Renal cortex interstitium (tissue), 11 donors: ENCODE measurements around the gene UBXN7. TPM values are rescaled to one million over a fixed set of nuclear protein-coding genes. Genes with fewer than 3 reads are reported as not detected.
"Not testable (repeated sequence)": the region's sequence is repeated elsewhere in the genome, so short reads cannot be mapped to it uniquely, and the experiment has no call there.

Source experiments
- DNase-seq, 11 donors: peaks; one replicate each; pipeline ENCODE4 v3.0.0-alpha.2; 2013; ENCODE audit warnings: low read depth in 9 of 11, low spot score in 4 of 11; ENCODE audit errors: extremely low read depth in 1 of 11
- polyA plus RNA-seq, 3 donors: library from polyadenylated mRNA; unstranded; fragments of 120-200 nt; gene quantifications; one replicate each; pipeline ENCODE4 v1.2.1, GENCODE V29; 2013; ENCODE audit not compliant: insufficient read length in 3 of 3

The UBXN7 gene
- polyA plus RNA-seq, 3 donors = 32.7 to 38.7 (median 34.3) TPM

- DNase-seq = not testable (repeated sequence)
Measured at GRCh38 chr3:196385446-196385845, 46.8 kb downstream of the UBXN7 start.

- no peak for DNase-seq
Measured at GRCh38 chr3:196378146-196378841, 53.9 kb downstream of the UBXN7 start.

DNA sequence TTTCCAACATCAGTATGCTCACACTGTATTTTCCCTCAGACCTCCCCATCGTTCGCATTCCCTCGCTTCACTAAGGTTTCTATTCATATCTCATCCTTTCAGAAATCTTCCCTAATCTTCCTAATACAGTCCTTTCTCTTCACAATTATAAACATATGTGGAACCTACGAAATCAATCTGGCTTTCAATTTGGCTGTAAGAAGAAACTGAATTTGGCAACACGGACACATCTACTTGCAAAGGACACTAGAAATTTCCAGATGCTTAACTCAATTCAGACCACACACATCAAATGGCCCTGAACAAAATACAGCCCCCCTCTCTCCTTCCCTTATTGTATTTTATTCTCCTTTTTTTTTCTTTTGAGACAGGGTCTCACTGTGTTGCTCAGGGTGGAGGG lies 54.9 kb downstream of the UBXN7 start:
- DNase-seq = no peak

DNA sequence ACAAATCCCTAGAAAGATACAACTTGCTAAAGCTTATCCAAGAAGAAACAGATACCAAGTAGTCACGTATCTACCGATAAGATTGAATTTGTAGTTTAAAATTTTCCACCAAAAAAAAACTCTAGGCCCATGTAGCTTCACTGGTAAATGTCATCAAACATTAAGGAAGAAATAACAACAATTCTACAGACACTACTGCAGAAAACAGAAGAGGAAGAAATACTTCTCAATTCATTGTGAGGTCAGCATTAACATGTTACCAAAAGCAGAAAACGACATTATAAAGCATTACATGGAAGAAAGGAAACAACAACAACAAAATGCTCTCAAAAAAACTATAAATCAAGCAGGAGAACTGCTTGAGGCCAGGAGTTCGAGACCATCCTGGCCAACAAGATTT lies 66.5 kb downstream of the UBXN7 start:
- no peak for DNase-seq

- no peak for DNase-seq
Measured at GRCh38 chr3:196360586-196360985, 71.6 kb downstream of the UBXN7 start.

- not testable (repeated sequence) for DNase-seq
Measured at GRCh38 chr3:196358540-196358939, 73.7 kb downstream of the UBXN7 start.

GRCh38 chr3:196357905-196358304 lies 74.3 kb downstream of the UBXN7 start:
- no peak for DNase-seq

DNA sequence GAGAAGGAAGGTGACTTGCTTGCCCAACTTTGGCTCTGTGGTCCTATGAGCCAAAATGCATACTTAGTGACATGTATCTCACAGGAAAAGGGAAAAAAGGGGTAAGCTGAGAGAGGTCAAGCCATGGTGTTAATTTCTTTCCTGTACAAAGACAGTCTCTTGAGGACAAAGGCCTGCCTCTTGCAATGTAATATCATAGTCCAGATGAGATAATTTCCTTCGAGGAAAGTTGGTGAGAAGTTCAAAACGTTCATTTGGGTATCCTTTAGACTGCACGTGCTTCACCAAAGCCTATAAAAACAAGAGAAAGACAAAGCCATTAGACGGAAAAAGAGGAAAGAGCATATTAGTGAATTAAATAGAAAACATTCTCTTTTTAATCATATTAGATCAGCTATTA lies 75.7 kb downstream of the UBXN7 start:
- no peak for DNase-seq

- no peak for DNase-seq
Measured at GRCh38 chr3:196355668-196356067, 76.6 kb downstream of the UBXN7 start.

DNA sequence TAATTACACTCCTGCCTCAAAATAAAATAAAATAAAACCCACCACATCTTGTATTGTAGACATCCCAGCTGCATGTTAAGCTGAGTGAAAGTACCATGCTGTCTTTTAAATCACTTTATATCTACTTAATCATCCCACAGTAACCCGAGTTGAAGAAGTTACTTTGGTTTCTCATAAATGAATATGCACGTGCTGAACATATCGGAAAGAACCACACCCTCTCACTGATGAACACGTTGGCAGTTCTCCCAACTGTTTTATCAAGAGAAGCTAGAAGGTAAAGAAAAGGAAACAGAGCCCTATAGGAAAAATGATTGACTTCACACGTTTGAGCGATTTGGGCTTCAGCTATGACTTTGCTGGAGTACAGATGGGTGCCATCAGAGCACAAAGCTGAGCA lies 78.1 kb downstream of the UBXN7 start:
- no peak for DNase-seq

- DNase-seq = no peak
Measured at GRCh38 chr3:196351541-196351940, 80.7 kb downstream of the UBXN7 start.

- no peak for DNase-seq
Measured at GRCh38 chr3:196350067-196350466, 82.2 kb downstream of the UBXN7 start.

GRCh38 chr3:196348698-196349097 lies 83.5 kb downstream of the UBXN7 start:
- no peak for DNase-seq

- DNase-seq = no peak
Measured at GRCh38 chr3:196344663-196345062, 87.6 kb downstream of the UBXN7 start.

DNA sequence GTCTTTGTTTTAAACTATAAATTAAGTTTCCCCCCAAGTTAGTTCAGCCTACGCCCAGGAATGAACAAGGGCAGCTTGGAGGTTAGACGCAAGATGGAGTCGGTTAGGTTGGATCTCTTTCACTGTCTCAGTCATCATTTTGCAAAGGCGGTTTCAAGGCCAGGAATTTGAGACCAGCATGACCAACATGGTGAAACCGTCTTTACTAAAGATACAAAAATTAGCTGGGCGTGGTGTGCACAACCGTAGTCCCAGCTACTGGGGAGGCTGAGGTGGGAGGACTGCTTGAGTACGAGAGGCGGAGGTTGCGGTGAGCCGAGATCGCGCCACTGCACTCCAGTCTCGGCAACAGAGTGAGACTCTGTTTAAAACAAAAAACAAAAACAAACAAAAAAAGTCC lies 88.3 kb downstream of the UBXN7 start:
- not testable (repeated sequence) for DNase-seq

- DNase-seq = no peak
Measured at GRCh38 chr3:196341137-196341536, 91.1 kb downstream of the UBXN7 start.

- DNase-seq = no peak
Measured at GRCh38 chr3:196340466-196340865, 91.8 kb downstream of the UBXN7 start.

- no peak for DNase-seq
Measured at GRCh38 chr3:196339493-196340254, 92.6 kb downstream of the UBXN7 start.

GRCh38 chr3:196339044-196339443 lies 93.2 kb downstream of the UBXN7 start:
- DNase-seq = no peak

DNA sequence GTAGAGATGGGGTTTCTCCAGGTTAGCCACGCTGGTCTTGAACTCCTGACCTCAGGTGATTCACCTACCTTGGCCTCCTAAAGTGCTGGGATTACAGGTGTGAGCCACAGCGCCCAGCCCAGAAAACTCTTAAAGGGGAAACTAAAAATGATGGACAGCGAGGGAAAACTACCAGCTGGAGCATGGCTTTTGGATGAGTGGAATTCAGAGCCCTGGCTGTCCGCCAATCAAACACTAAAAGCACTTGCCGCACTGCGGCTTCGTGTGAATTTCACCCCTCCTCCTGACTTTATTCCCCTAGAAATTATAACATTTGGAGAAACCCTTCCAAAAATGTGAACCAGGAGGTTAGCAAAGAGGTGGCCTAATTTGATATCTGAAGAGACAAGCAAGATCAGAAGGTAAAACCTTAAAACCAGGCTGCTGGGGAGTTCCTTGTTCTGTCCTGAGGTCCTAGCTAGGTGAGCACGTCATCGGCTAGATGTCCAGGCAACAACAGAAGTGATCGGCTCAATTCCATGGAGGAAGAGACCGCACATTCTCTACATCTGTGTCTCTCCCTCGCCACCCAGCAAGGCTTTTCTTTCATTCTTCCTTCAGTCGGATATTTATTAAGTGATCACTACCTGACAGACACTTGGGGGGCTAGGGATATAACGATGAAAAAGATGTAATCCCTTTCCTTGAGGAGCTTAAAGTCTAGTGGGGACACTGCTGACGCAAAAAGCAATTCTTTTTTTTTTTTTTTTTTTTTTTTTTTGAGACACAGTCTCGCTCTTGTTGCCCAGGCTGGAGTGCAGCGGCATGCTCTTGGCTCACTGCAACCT lies 95.7 kb downstream of the UBXN7 start:
- no peak for DNase-seq
